ENCODE data around the gene RAB23. TPM values are rescaled to one million over a fixed set of nuclear protein-coding genes. Genes with fewer than 3 reads are reported as not detected.

Gene RAB23
- total RNA-seq, result 6.5 and 9.4 TPM in 2 replicates

DNA sequence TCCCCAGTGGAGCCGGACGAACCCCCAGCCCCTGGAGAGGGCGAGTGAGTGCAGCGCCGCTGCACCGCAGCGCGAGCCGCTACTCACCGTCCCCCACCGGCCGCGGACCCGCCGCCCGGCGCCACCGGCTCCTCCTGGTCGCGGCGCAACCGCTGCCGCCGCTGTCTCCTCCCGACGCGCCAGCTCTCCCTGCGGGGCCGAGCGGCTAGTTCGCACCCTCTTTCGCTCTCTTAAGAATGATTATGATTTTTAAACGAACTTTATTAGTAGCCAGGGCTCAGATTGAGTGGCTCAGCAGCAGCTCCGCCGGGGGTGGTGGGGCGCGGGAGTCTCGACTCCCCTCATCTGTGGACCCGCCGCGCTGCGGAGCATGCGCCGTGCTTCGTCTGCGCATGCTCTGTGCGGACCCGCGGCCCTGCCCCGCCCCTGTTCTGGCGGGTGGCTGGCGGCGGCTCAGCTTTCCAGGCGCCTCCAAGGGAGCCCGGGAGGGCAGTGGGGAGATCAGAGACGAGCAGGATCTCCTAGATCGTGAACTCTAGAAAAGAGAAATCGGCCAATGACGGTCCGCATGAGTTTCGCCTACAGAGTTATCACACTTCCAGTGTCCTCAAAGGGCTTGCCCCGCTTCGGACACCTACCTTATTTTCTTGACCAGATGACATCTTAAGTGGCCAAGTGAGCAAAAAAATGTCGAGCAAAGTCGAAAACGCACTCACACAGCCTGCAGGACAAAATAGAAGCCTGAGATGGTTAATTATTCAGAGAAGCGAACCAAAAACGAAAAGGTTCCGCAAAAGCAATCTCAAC is at the start of gene RAB23:
Gene RAB23, minus strand, starts transcription at position 372 of the 807 bp plus-strand sequence. CDS start 11,927 bp downstream, outside the sequence.

DNA sequence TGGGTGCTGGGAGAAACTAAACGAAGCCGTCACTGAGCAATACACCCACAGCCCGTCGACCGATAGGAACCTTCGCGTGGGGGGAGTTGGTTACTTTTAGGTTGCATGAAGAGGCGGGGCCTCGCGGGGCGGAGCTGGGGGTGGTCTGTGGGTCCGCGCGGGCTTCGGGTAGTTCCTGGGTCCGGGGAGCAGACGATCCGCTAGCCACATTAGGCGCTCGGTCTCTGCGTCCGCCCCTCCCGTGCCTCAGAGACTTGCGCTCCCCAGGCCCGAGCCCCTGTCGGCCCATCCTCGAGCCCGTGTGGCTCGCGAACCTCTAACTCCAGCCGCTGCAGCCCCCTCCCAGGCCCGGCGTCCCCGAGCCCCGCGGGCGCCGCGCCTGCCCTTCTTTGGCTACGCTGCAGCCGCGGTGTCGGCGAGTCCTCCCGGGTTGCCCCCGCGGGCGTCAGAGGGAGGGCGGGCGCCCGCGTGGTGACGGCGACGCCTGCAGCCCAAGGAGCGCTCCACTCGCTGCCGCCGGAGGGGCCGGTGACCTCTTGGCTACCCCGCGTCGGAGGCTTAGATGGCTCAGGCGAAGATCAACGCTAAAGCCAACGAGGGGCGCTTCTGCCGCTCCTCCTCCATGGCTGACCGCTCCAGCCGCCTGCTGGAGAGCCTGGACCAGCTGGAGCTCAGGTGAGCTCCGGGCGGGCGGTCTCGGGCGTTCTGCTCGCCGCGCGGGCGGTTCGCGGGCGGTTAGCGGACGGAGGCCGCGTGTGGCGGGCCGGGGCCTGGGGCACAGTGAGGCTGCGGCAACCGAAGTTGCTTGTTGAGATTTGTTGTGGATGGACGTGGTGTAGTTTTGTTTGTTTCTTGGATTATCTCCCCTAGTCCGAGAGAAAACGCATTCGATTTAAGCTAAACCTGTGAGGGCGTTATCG is 49.7 kb downstream of the RAB23 start, which contains the start of gene BAG2:
Gene BAG2, plus strand, starts transcription at position 191 of the 920 bp plus-strand sequence. Its CDS starts 372 bp downstream, at position 563.

Other genes starting within 250 kb of the RAB23 start
- 13.7 and 15.0 TPM in 2 replicates for gene KIAA1586, start 175.6 kb downstream of the RAB23 start, total RNA-seq
- 76.8 and 78.6 TPM in 2 replicates for gene ZNF451, start 132.1 kb downstream of the RAB23 start, total RNA-seq
- gene BAG2, start 50.0 kb downstream of the RAB23 start, total RNA-seq, result 2.3 and 2.7 TPM in 2 replicates
- 16.3 and 22.4 TPM in 2 replicates for gene PRIM2, start 95.3 kb upstream of the RAB23 start, total RNA-seq

All from vein endothelial cell (primary cell).